HG02610 (cell line): ENCODE data around the gene NFXL1.
A peak's percentile ranks its signal among the peaks of the same experiment; 100 is the strongest.

ENCODE experiments used
- ATAC-seq: cut with Tn5 transposase; IDR thresholded peaks from one replicate; pipeline ENCODE4 v1.9.1; 2021; ENCODE audit warnings: mild to moderate bottlenecking, moderate library complexity; ENCODE audit not compliant: unreplicated experiment

The NFXL1 gene

DNA sequence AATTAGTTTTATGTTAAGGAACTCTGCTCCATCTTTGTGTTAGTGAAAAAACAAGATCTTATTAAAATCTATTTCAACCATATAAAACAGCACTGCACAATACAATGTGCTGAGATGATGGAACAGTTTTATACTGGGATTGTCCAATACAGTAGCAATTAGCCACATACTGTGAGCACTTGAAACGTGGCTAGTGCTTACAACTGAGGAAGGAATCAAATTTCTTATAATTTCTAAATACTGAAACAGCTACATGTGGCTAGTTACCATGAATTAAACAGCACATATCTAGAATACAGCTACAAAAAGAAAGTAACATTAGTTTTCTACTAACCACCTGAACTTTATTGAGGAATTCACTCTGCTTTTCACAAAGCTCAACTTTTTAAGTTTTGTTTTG, 14.7 kb downstream of the NFXL1 start:
- ATAC-seq: no peak

DNA sequence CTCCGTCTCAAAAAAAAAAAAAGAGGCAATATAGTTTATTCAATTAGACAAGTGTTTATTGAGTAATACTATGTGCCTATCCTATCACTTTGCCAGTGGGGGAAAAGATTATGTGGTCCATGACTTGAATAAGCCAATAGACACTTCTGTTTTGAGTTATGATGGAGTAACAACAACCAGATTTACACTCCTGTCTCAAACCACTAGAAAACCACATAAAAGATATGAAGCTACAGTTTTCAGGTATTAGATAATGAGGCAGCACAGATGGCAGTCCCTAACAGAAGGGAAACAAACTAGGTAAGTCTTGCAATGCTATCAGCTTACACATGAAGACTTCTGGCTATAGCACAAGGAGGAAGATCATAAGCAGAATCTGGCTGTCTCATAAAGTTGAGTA, 22.5 kb downstream of the NFXL1 start:
- ATAC-seq: no peak

DNA sequence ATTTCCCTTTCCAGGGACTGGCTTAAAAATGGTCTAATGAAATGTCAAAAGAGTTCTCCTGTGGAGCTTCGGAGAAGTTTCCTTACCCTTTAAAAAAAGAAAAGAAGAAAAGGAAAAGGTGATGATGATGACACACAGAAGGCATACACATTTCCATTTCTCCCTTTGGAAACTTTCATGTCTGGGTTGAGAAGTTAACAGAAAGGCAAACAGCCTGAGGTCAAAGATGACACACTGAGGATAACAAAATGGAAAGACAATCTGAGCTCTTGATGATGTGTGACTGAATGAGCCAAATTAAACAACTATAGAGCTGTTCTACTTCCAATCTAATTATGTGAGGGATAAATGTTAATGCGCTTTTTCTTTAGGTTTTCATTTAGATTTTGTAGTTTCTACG, 32.2 kb downstream of the NFXL1 start:
- no peak for ATAC-seq

DNA sequence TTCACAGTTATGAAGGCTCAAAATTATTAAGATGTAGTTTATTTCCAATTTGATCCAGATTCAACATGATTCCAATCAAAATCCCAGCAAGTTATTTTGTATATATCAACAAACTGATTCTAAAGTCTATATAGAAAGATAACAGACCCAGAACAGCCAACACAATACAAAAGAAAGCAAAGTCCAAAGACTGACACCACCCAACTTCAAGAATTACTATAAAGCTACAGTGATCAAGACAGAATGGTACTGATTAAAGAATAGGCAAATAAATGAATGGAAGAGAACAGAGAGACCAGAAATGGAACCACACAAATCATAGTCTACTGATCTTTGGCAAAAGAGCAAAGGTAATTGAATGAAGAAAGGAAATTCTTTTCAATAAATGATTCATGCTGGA, 34.9 kb downstream of the NFXL1 start:
- no peak for ATAC-seq

DNA sequence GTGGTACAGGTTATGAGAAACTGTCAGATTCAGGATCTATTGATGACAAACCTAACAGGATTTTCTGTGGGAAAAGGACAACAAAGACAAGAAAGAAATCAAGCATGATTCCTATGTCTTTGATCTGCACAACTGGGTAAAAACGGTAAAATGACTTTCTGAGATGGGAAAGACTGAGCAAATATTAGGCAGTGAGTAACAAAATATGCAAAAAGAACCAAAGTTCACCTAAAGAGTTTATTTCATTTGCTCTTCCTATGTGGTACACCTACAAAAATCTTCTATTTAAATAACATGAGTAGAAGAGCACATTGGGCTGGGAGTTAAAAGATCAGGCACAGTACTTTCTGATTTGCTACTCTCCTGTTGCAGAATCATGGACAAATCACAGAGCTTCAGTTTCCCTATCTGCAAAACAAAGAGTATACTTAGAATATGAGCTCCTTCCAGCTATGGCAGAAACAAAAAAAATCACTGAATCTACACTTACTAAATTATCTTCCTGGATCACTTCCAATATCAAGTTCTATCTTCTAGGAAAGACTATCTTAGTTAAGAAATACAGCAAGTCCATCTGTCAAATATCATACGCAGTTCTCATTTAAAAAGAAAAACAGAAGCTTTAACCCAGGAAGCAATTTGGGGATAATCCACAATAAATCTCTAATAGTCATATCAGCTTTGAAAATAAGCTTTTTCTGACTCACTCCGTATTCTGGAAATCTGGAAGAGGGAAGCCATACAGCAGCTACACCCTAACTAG, 37.4 kb downstream of the NFXL1 start:
- ATAC-seq: no peak

DNA sequence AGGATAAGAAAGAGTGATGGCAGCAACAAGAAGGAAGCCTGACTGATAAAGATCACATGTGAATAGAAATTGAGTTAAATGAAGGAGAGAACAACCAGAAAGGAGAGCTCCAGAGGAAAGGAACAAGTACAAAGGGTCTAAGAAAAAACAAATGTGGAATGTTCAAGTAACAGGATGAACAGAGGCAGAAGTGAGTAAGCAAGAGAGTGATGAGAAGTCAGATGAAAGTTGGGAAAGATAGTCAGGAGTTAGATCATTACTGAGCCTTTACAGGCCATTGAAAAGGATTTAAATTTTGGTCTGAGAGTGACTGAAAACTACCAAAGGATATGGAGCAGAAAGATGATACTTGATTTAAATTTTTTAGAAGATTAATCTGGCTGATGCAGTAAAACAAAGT, 38.1 kb downstream of the NFXL1 start:
- ATAC-seq: no peak

DNA sequence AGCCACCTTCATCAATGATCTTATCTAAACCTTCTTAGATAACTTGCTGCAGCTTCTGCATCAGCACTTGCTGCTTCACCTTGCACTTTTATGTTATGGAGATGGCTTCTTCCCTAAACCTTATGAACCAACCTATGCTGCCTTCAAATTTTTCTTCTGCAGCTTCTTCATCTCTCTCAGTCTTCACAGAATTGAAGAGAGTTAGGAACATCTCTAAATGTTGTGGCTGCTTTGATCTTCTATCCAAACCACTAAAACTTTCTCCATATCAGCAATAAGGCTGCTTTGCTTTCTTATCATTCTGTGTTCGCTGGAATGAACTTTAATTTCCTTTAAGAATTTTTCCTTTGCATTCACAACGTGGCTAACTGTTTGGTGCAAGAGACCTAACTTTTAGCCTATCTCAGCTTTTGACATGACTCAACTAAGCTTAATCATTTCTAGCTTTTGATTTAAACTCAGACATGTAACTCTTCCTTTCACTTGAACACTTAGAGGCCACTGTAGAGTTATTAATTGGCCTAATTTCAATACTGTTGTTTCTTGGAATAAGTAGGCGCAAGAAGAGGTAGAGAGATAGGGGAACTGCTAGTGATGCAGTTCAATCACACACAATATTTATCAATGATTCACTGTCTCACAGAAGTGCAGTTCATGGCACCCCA, 40.4 kb downstream of the NFXL1 start:
- ATAC-seq: no peak

DNA sequence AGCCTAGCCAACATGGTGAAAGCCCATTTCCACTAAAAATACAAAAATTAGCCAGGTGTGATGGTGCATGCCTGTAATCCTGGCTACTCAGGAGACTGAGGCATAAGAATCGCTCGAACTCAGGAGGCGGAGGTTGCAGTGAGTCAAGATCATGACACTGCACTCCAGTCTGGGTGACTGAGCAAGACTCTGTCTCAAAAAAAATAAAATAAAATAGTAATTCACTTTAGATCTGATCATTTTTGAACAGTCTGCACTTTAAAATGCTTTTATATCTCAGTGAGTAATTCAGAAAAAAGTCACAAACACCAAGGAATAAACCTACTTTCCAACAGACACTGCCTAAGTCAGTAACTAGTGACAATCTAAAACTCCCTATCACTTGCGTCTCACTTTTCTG, 50.9 kb downstream of the NFXL1 start:
- no peak for ATAC-seq

DNA sequence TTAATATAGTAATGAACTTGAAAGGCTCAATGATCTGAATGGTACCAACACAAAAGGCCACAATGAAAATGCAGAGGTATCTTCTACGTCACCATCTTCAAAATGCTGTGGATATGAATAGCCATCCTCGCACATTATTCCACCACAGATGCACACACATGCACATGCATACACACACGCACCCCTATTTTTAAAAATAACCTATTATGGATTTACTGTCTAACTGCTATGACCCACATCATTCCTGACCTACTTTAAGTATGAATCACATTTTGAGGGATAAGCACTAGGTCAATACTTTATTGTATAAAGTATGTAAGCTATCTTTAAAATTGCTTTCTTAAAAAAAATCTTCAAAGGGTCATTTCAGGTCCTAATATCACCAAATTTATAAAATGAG, 52.1 kb downstream of the NFXL1 start:
- ATAC-seq: no peak

DNA sequence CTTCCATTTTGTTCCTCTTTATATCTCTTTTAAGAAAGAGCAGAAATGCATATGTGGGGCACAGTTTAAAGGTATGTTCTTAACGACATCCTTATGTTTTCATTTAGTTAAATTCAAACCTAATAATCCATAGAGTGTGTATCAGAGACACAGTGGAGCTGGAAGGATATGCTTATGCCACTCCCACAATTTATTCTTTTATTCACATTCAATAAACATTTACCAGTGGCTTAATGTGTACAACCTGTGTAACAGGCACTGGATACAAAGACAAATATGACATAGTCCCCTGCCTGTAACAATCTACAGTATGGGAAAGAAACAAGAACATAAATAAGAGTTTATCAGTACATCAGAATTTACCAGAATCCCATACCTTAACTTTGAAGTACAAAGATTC, 54.1 kb downstream of the NFXL1 start:
- ATAC-seq: no peak

DNA sequence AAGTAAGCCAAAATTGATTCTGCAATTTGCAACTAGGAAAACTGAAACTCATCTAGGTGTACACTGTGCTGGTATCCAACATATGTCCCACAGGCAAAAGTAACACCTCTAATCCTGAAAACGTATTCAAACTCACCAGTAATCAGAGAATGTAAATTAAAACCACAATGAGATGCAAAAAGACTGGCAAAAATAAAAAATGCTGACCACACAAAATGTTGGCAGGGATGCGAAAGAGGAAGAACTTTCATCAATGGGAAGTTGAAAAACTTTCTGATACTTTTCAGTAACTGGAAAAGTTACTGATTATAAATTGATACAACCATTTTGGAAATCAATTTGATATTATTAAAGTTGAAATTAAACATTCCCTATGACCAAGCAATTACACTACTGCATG, 56.4 kb downstream of the NFXL1 start:
- no peak for ATAC-seq

DNA sequence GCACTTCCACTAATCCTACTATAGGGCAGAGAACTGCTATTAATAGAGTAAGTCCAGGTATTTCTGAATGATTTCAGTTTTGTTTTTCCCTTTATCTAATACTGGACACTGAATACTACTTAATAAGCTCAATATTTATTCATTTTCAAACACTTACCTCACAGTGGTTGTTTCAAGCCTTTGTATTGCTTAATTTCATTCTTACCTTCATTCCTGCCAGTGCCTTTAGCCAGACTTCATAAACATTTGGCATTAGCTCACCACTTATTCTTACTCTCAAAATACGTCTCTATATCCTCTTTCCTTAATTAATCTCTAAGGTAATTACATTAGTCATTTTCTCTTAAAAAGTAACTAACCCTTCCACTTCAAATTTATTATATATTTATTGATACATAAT, 57.7 kb downstream of the NFXL1 start:
- ATAC-seq: no peak

DNA sequence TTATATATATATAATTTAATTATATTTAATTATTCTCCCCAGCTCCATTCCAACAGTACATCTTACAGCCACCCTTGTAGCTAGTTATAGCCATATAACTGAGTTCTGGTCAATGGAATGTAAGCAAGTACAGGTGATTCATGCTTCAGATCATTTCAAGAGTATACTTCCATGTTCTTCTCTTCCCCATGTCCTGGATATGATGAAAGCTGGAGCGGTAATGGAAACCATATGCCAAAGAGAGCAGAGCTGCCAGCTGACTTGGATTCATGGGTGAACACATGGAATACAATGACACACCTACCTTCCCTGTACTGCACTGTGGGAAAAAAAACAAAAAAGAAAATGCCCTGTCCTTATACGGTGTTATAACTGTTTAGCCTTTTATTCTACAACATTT, 59.0 kb downstream of the NFXL1 start:
- no peak for ATAC-seq

DNA sequence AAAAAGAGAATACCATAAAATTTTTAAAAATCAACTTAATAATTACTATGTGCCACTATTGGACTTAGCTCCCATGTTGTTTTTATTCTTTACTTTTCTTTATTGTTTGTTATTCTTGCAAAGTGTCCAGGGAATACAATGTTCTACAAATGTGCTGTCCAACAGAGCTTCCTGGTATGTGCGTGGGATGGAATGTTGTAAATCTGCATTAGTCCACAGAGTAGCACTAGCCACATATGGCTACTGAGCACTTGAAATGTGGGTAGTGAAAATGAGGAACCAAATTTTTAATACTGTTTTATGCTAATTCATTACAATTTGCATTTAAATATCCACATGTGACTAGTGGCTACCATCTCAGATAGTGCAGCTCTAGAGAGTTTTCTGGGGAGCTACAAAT, 62.2 kb downstream of the NFXL1 start:
- ATAC-seq: no peak

DNA sequence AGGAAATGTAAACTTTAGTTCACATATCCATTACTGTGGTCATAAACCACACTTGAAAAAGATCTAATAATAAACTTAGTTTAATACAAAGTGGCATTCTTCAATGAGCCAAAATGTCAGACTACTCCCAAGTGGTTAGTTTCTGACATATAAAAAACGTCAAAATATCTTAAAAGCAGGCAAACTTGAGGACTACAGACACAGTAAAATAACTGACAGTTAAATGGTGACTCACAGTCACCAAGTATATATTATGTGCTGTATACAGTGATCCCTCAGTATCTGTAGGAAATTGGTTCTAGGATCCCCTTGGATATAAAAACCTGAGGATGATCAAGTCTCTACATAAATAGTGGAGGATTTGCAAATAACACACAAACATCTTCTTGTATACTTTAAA, 64.9 kb downstream of the NFXL1 start:
- no peak for ATAC-seq

DNA sequence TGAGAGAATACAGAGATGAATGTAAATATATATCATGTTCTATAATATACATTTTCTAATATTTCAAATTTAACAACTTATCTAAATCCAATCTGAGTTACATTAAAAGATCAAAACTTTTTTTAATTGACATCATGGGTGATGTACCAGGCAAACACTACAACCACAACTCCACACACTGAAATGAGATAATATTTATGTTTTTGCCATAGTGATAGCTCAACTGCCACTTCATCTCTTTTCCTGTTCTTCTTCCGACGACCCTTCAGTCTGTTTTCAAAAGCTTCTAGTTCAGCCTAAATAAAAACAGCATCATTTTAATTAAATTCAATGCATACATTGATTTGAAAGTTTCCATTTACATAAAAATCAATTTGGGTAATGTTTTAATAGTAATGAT, 66.3 kb downstream of the NFXL1 start:
- ATAC-seq: no peak

DNA sequence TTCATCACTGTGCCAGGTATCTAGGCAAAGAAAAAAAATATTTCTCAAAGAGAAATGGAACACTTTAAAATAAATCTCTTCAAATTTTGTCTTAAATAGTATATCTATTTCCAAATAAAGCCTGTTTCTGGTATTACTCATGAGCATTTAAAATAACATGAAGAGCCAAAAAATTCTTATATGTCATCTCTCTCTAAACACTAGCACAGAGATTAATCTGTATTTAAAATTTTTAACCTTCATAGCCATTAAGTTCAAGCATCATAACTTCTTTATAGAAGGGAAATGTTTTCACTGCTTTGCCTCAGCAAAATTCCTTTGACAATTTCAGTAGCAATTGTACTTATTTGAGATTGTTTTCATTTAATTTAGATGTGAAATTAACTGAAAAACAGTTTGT, 71.4 kb downstream of the NFXL1 start:
- ATAC-seq: no peak

DNA sequence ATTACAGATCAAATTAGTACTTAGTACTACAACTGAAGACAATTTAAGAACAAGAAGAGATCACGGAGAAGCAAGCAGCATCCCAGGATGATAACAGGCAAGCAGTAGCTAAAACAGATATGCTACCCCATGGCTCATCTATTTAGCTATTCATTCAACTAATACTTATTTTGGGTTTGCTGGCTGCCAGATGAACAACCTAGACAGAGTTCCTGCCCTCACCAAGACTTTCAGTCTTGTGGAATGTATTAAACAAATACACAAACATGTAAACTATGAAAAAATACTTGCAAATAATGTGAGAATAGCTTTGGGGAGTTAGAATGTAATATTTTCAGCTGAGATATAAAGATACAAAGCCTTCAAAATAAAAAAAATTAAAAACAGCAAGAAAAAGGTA, 74.1 kb downstream of the NFXL1 start:
- ATAC-seq: no peak

DNA sequence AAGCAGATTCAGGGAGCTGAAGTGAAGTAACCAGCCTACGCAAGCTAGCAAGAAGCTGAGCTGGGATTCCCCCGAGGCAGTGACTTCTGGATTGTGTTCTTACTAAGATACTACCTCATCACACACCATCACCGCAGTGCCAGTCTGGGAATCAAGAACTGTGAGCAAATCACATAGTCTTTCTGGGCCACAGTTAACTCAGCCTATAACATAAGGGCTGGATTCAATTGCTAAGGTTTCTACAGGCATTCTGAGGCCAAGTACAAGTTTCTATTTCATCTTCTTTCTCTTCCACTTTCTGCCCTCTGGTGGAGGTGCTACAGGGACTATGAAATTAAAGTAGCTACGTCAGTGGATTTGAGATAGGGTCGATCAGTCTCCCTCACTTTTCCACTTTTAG, 75.1 kb downstream of the NFXL1 start:
- ATAC-seq: peak; percentile 87

DNA sequence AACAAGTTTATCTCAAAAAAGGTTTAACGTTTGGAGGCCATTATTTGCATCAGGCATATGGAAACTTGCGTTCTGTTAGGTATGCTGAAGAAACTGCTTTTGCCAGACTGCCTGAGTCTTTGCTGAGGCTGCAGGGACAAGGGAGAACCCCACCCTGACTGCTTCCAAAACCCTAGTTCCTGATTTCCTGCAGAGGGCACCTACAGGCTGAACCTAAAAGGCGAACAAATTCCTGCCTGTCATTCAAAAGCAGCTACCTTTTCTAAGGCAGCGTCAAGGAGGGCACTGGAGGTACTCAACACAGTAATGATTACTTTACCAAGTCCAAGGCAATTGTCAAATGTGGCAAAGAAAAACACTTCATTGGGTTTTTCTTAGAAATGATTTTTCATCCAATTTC, 75.9 kb downstream of the NFXL1 start:
- no peak for ATAC-seq

DNA sequence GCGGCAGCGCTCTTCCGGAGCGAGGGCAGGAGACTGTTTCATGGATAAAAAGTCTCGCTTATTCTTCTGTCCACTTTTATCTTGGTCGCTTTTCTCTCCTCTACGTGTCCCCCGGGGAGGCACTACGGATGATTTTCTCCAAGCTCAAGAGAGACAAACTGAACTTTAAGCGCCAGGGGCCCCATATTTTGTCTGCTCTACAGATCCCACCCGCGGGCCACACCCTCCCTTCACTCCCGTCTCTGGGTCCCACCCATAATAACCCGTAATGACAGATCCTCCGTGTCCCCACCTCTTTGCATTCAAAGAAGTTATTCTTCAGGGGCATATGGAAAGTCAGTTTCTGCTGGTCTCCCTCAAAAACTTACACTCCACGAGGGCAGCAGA, 76.5 kb downstream of the NFXL1 start, which contains the start of gene CORIN:
Gene CORIN (minus strand): TSS at position 160 of the 387 bp plus-strand sequence. CDS start 118 bp downstream, at position 42.
- no peak for ATAC-seq

DNA sequence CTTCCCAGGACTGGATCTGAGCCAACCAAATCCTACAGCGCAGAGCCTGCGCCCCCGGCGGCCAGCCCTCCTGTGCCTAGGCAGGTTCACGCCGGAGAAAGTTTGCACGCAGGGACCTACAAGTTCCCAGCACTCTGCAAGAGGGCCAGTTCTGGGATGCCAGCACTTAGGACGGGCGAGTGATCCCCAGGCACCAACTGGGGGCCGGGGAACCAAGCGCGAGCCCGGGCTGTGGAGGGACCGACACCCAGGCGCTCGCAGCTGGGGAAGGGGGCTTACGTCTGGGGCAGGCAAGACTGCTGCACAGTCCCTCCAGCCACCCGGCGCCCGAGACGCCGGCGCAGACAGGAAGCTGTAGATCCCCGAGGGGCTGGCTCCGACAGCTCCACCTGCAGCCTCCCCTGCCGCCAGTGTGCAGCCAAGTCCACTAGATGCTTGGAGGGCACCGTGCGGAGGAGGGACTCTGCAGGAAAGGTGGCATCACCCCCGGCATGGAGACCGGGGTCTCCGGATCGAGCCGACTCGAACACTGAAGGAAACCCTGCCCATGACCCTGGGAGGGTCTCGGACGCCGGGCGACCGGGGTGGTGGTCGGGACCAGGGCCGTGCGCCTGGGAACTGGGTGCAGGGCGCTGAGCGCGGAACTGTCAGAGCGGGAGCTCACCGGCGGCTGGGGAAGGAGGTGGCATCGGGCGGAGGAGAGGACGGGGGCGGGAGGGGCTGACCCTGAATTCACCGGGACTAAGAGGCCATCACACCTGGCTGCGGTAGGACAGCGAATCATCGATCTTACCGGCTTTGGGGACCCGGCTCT, 77.1 kb downstream of the NFXL1 start:
- peak; percentile 49 for ATAC-seq
